NB4 (cell line): ENCODE results near the gene KCNIP4.

Experiments
- CTCF ChIP-seq: IDR thresholded peaks from one replicate; pipeline ENCODE4 v1.5.1; 2012; ENCODE audit warnings: low read depth, low read length
- MYC ChIP-seq: IDR thresholded peaks from 2 replicates; pipeline ENCODE4 v1.6.1; 2011; ENCODE audit warnings: low read depth, low read length
- POLR2A ChIP-seq: IDR thresholded peaks from 2 replicates; pipeline ENCODE4 v1.6.1; 2011; ENCODE audit warnings: mild to moderate bottlenecking; ENCODE audit not compliant: insufficient read length; ENCODE audit errors: extremely low read depth

GRCh38 chr4:21097865-21098264 is 850.7 kb downstream of the KCNIP4 start:
- TF ChIP-seq CTCF = no peak
- no peak for TF ChIP-seq POLR2A
- TF ChIP-seq MYC = no peak
